SK-MEL-5 (cell line): ENCODE results near the gene RNU1-3. TPM values are rescaled to one million over a fixed set of nuclear protein-coding genes. Genes with fewer than 3 reads are reported as not detected.
"Not testable (repeated sequence)": the region's sequence is repeated elsewhere in the genome, so short reads cannot be mapped to it uniquely, and the experiment has no call there.

Experiments
- DNase-seq: peaks from one replicate; pipeline ENCODE4 v3.0.0-alpha.2; 2016; ENCODE audit warnings: low read depth, low spot score
- in situ Hi-C: cut with HindIII; loops from 2 replicates; pipeline ENCODE4 v1.10.0; 2016; ENCODE audit warnings: low sequenced_read_pairs, high pct_unique_total_duplicates, low pct_unique_long_range_greater_than_20kb
- total RNA-seq: library from RNA; depleted of rRNA; stranded (reverse); fragments of >200 nt; shearing (Covaris generic); gene quantifications from 2 replicates; pipeline ENCODE4 v1.2.3, GENCODE V29; 2014

Gene RNU1-3
- total RNA-seq, 1 experiment from 2014 or later = under 0.01 TPM

GRCh38 chr1:16677552-16678431 lies 11.0 kb upstream of the RNU1-3 start:
- DNase-seq = peak; percentile 83
- in situ Hi-C loops = no loop called here

GRCh38 chr1:16676661-16677523 lies 10.1 kb upstream of the RNU1-3 start:
- peak; percentile 65 for DNase-seq
- in situ Hi-C loops = not testable (repeated sequence)

GRCh38 chr1:16675118-16675510 lies 8.4 kb upstream of the RNU1-3 start:
- DNase-seq, in situ Hi-C loops: not testable (repeated sequence)

GRCh38 chr1:16673976-16674375 lies 7.2 kb upstream of the RNU1-3 start:
- DNase-seq, in situ Hi-C loops: not testable (repeated sequence)

- in situ Hi-C loops, DNase-seq: not testable (repeated sequence)
Observed at GRCh38 chr1:16665836-16666235, 912 bp downstream of the RNU1-3 start.

GRCh38 chr1:16658234-16658633 lies 8.5 kb downstream of the RNU1-3 start:
- in situ Hi-C loops, DNase-seq: not testable (repeated sequence)

GRCh38 chr1:16656981-16657683 lies 9.6 kb downstream of the RNU1-3 start:
- DNase-seq, in situ Hi-C loops: not testable (repeated sequence)

GRCh38 chr1:16656574-16656973 lies 10.2 kb downstream of the RNU1-3 start:
- DNase-seq, in situ Hi-C loops: not testable (repeated sequence)

GRCh38 chr1:16651560-16651959 lies 15.2 kb downstream of the RNU1-3 start:
- in situ Hi-C loops, DNase-seq: not testable (repeated sequence)

- DNase-seq, in situ Hi-C loops: not testable (repeated sequence)
Observed at GRCh38 chr1:16649960-16650359, 16.8 kb downstream of the RNU1-3 start.

- DNase-seq, in situ Hi-C loops: not testable (repeated sequence)
Observed at GRCh38 chr1:16649390-16649789, 17.4 kb downstream of the RNU1-3 start.

GRCh38 chr1:16648756-16649155 lies 18.0 kb downstream of the RNU1-3 start:
- DNase-seq, in situ Hi-C loops: not testable (repeated sequence)

- DNase-seq, in situ Hi-C loops: not testable (repeated sequence)
Observed at GRCh38 chr1:16648250-16648649, 18.5 kb downstream of the RNU1-3 start.

GRCh38 chr1:16647179-16648176 lies 19.3 kb downstream of the RNU1-3 start:
- DNase-seq, in situ Hi-C loops: not testable (repeated sequence)

GRCh38 chr1:16646716-16647115 lies 20.0 kb downstream of the RNU1-3 start:
- in situ Hi-C loops, DNase-seq: not testable (repeated sequence)

GRCh38 chr1:16646061-16646664 lies 20.6 kb downstream of the RNU1-3 start:
- in situ Hi-C loops, DNase-seq: not testable (repeated sequence)
